Panc1 (cell line): ENCODE results near the gene APBB1IP.

Source experiments
- CTCF ChIP-seq: fragments of 450-650 bp; IDR thresholded peaks from 2 replicates; pipeline ENCODE4 v1.5.1; 2017; ENCODE audit warnings: mild to moderate bottlenecking
- REST ChIP-seq, 2 experiments: IDR thresholded peaks; 2 replicates each; pipeline ENCODE4 v1.6.1; 2011 to 2012; ENCODE audit warnings: low read depth in 2 of 2, control low read depth in 1 of 2, low read length in 1 of 2, mild to moderate bottlenecking in 1 of 2, moderate library complexity in 1 of 2; ENCODE audit not compliant: insufficient read depth in 1 of 2
- SIN3A ChIP-seq: IDR thresholded peaks from 2 replicates; pipeline ENCODE4 v1.6.1; 2012; ENCODE audit warnings: low read depth, mild to moderate bottlenecking, low read length, moderate library complexity, borderline replicate concordance; ENCODE audit not compliant: insufficient read depth

- no peak for TF ChIP-seq SIN3A
- no peak for TF ChIP-seq CTCF
- TF ChIP-seq REST (IDR thresholded peaks at IDR 0.05; ENCODE audit: insufficient read depth in 1 of 2, low read depth in 2 of 2, low read length in 1 of 2): no peak
These were observed 174.2 kb downstream of the APBB1IP start for GRCh38 chr10:26612151-26612915.
